ENCODE results near the gene EFNB1.

Gene EFNB1

GRCh38 chrX:68841251-68842049, 12.6 kb downstream of the EFNB1 start:
- Histone ChIP-seq H2AK5ac (ENCODE audit: low read depth, low read length) (no peak overlapping the region), H3K23ac (ENCODE audit: low read depth, low read length, poor library complexity) (no peak overlapping the region), H3K27ac (replicated peaks; ENCODE audit: low read length) (no peak overlapping the region), H2BK15ac (ENCODE audit: low read length) (no peak overlapping the region), H2BK5ac (ENCODE audit: low read length) (no peak overlapping the region), H2BK120ac (ENCODE audit: low read depth, low read length) (no peak overlapping the region), H3K4me2 (ENCODE audit: insufficient read depth, low read length, poor library complexity, severe bottlenecking) (no peak overlapping the region), H3K27me3 (ENCODE audit: control insufficient read depth in 3 of 3, insufficient read depth in 3 of 3, low read depth in 1 of 3, low read length in 3 of 3) (no peaks in the 10 kb centered on the region), H3K9me3 (replicated peaks in 1 of 2; ENCODE audit: control insufficient read depth in 2 of 2, insufficient read depth in 1 of 2, low read depth in 1 of 2, low read length in 2 of 2) (no peaks in the 10 kb centered on the region), H3K79me1 (ENCODE audit: low read depth, low read length) (peaks cover 9% of the 10 kb centered on the region), H3K18ac (ENCODE audit: low read length) (no peak overlapping the region), H2AFZ (ENCODE audit: low read length) (no peak overlapping the region), H2BK12ac (ENCODE audit: low read length) (no peak overlapping the region), H3K4ac (ENCODE audit: low read length) (no peak overlapping the region), H4K91ac (ENCODE audit: low read depth, low read length, poor library complexity) (no peak overlapping the region), H4K8ac (ENCODE audit: low read depth, low read length) (no peak overlapping the region), H3K14ac (ENCODE audit: low read length) (no peak overlapping the region), H3K4me3 (ENCODE audit: low read length in 2 of 2) (no peak overlapping the region), H3K4me1 (ENCODE audit: control insufficient read depth in 2 of 2, insufficient read depth in 1 of 2, low read depth in 1 of 2, low read length in 2 of 2) (peaks cover 13 to 14% of the 10 kb centered on the region in 2 donors), H3K36me3 (replicated peaks in 1 of 2; ENCODE audit: control insufficient read depth in 2 of 2, insufficient read depth in 2 of 2, low read length in 2 of 2) (peaks cover 42 to 76% of the 10 kb centered on the region in 2 donors), H3K9ac (ENCODE audit: low read depth, low read length, poor library complexity) (no peak overlapping the region)
- WGBS, 2 donors (ENCODE audit: extremely low coverage in 2 of 2, insufficient read length in 2 of 2, insufficient replicate concordance in 1 of 2), result no CpG with 5 or more reads among the region's 8 CpGs
- no peak for DNase-seq (ENCODE audit: low spot score)

- H2BK5ac ChIP-seq (ENCODE audit: low read length), result no peak overlapping the region
- no peak overlapping the region for H3K27ac ChIP-seq (replicated peaks; ENCODE audit: low read length)
- H2BK15ac ChIP-seq (ENCODE audit: low read length), result no peak overlapping the region
- no peak overlapping the region for H3K23ac ChIP-seq (ENCODE audit: low read depth, low read length, poor library complexity)
- H3K79me1 ChIP-seq (ENCODE audit: low read depth, low read length), result peaks cover 9% of the 10 kb centered on the region
- H2BK120ac ChIP-seq (ENCODE audit: low read depth, low read length), result no peak overlapping the region
- DNase-seq (ENCODE audit: low spot score), result no peak
- no peak overlapping the region for H2AK5ac ChIP-seq (ENCODE audit: low read depth, low read length)
- H3K18ac ChIP-seq (ENCODE audit: low read length), result no peak overlapping the region
- H4K8ac ChIP-seq (ENCODE audit: low read depth, low read length), result no peak overlapping the region
- no peak overlapping the region for H3K9ac ChIP-seq (ENCODE audit: low read depth, low read length, poor library complexity)
- peaks cover 10 to 12% of the 10 kb centered on the region in 2 donors for H3K4me1 ChIP-seq (ENCODE audit: control insufficient read depth in 2 of 2, insufficient read depth in 1 of 2, low read depth in 1 of 2, low read length in 2 of 2)
- no peaks in the 10 kb centered on the region for H3K9me3 ChIP-seq (replicated peaks in 1 of 2; ENCODE audit: control insufficient read depth in 2 of 2, insufficient read depth in 1 of 2, low read depth in 1 of 2, low read length in 2 of 2)
- no peaks in the 10 kb centered on the region for H3K27me3 ChIP-seq (ENCODE audit: control insufficient read depth in 3 of 3, insufficient read depth in 3 of 3, low read depth in 1 of 3, low read length in 3 of 3)
- no peak overlapping the region for H2AFZ ChIP-seq (ENCODE audit: low read length)
- no peak overlapping the region for H3K4me2 ChIP-seq (ENCODE audit: insufficient read depth, low read length, poor library complexity, severe bottlenecking)
- no peak overlapping the region for H2BK12ac ChIP-seq (ENCODE audit: low read length)
- H3K36me3 ChIP-seq (replicated peaks in 1 of 2; ENCODE audit: control insufficient read depth in 2 of 2, insufficient read depth in 2 of 2, low read length in 2 of 2), result peaks cover 41 to 68% of the 10 kb centered on the region in 2 donors
- no CpG with 5 or more reads among the region's 2 CpGs for WGBS, 2 donors (ENCODE audit: extremely low coverage in 2 of 2, insufficient read length in 2 of 2, insufficient replicate concordance in 1 of 2)
- H3K4me3 ChIP-seq (ENCODE audit: low read length in 2 of 2), result no peak overlapping the region
- no peak overlapping the region for H3K4ac ChIP-seq (ENCODE audit: low read length)
- H4K91ac ChIP-seq (ENCODE audit: low read depth, low read length, poor library complexity), result no peak overlapping the region
- H3K14ac ChIP-seq (ENCODE audit: low read length), result no peak overlapping the region
Observed at GRCh38 chrX:68842351-68842750, 13.5 kb downstream of the EFNB1 start.

- no peak overlapping the region for H2AK5ac ChIP-seq (ENCODE audit: low read depth, low read length)
- no peak overlapping the region for H2BK12ac ChIP-seq (ENCODE audit: low read length)
- H3K4ac ChIP-seq (ENCODE audit: low read length), result no peak overlapping the region
- WGBS, 2 donors (ENCODE audit: extremely low coverage in 2 of 2, insufficient read length in 2 of 2, insufficient replicate concordance in 1 of 2), result no CpG with 5 or more reads among the region's 12 CpGs
- no peaks in the 10 kb centered on the region for H3K27me3 ChIP-seq (ENCODE audit: control insufficient read depth in 3 of 3, insufficient read depth in 3 of 3, low read depth in 1 of 3, low read length in 3 of 3)
- H2BK120ac ChIP-seq (ENCODE audit: low read depth, low read length), result no peak overlapping the region
- no peak overlapping the region for H3K27ac ChIP-seq (replicated peaks; ENCODE audit: low read length)
- H2BK15ac ChIP-seq (ENCODE audit: low read length), result no peak overlapping the region
- no peak overlapping the region for H3K4me2 ChIP-seq (ENCODE audit: insufficient read depth, low read length, poor library complexity, severe bottlenecking)
- H4K91ac ChIP-seq (ENCODE audit: low read depth, low read length, poor library complexity), result no peak overlapping the region
- peaks cover 10 to 12% of the 10 kb centered on the region in 2 donors for H3K4me1 ChIP-seq (ENCODE audit: control insufficient read depth in 2 of 2, insufficient read depth in 1 of 2, low read depth in 1 of 2, low read length in 2 of 2)
- H3K9ac ChIP-seq (ENCODE audit: low read depth, low read length, poor library complexity), result no peak overlapping the region
- no peak overlapping the region for H4K8ac ChIP-seq (ENCODE audit: low read depth, low read length)
- no peak for DNase-seq (ENCODE audit: low spot score)
- H3K9me3 ChIP-seq (replicated peaks in 1 of 2; ENCODE audit: control insufficient read depth in 2 of 2, insufficient read depth in 1 of 2, low read depth in 1 of 2, low read length in 2 of 2), result no peaks in the 10 kb centered on the region
- H3K14ac ChIP-seq (ENCODE audit: low read length), result no peak overlapping the region
- no peak overlapping the region for H2AFZ ChIP-seq (ENCODE audit: low read length)
- H2BK5ac ChIP-seq (ENCODE audit: low read length), result no peak overlapping the region
- H3K36me3 ChIP-seq (replicated peaks in 1 of 2; ENCODE audit: control insufficient read depth in 2 of 2, insufficient read depth in 2 of 2, low read length in 2 of 2), result peaks cover 41 to 63% of the 10 kb centered on the region in 2 donors
- no peak overlapping the region for H3K23ac ChIP-seq (ENCODE audit: low read depth, low read length, poor library complexity)
- H3K4me3 ChIP-seq (ENCODE audit: low read length in 2 of 2), result no peak overlapping the region
- no peak overlapping the region for H3K18ac ChIP-seq (ENCODE audit: low read length)
- H3K79me1 ChIP-seq (ENCODE audit: low read depth, low read length), result peaks cover 7% of the 10 kb centered on the region
Observed at GRCh38 chrX:68842781-68843581, 14.2 kb downstream of the EFNB1 start.

- H2BK120ac ChIP-seq (ENCODE audit: low read depth, low read length), result no peak overlapping the region
- DNase-seq (ENCODE audit: low spot score), result no peak
Observed at GRCh38 chrX:68843992-68844391, 15.2 kb downstream of the EFNB1 start.

More at GRCh38 chrX:68843992-68844391, 15.2 kb downstream of the EFNB1 start:
- Histone ChIP-seq H2BK12ac (ENCODE audit: low read length) (no peak overlapping the region), H3K79me1 (ENCODE audit: low read depth, low read length) (peaks cover 4% of the 10 kb centered on the region), H2AK5ac (ENCODE audit: low read depth, low read length) (no peak overlapping the region), H3K9ac (ENCODE audit: low read depth, low read length, poor library complexity) (no peak overlapping the region), H4K8ac (ENCODE audit: low read depth, low read length) (no peak overlapping the region), H3K4me2 (ENCODE audit: insufficient read depth, low read length, poor library complexity, severe bottlenecking) (no peak overlapping the region), H3K23ac (ENCODE audit: low read depth, low read length, poor library complexity) (no peak overlapping the region), H2BK5ac (ENCODE audit: low read length) (no peak overlapping the region), H3K4ac (ENCODE audit: low read length) (no peak overlapping the region), H3K4me3 (ENCODE audit: low read length in 2 of 2) (no peak overlapping the region), H2BK15ac (ENCODE audit: low read length) (no peak overlapping the region), H3K9me3 (replicated peaks in 1 of 2; ENCODE audit: control insufficient read depth in 2 of 2, insufficient read depth in 1 of 2, low read depth in 1 of 2, low read length in 2 of 2) (no peaks in the 10 kb centered on the region), H3K4me1 (ENCODE audit: control insufficient read depth in 2 of 2, insufficient read depth in 1 of 2, low read depth in 1 of 2, low read length in 2 of 2) (peaks cover 12% of the 10 kb centered on the region in 2 donors), H2AFZ (ENCODE audit: low read length) (no peak overlapping the region), H4K91ac (ENCODE audit: low read depth, low read length, poor library complexity) (no peak overlapping the region), H3K27me3 (ENCODE audit: control insufficient read depth in 3 of 3, insufficient read depth in 3 of 3, low read depth in 1 of 3, low read length in 3 of 3) (peaks cover 0 to 4% (median 0%) of the 10 kb centered on the region in 3 experiments), H3K14ac (ENCODE audit: low read length) (no peak overlapping the region), H3K36me3 (replicated peaks in 1 of 2; ENCODE audit: control insufficient read depth in 2 of 2, insufficient read depth in 2 of 2, low read length in 2 of 2) (peaks cover 35 to 56% of the 10 kb centered on the region in 2 donors), H3K18ac (ENCODE audit: low read length) (no peak overlapping the region), H3K27ac (replicated peaks; ENCODE audit: low read length) (no peak overlapping the region)
- no CpG with 5 or more reads among the region's 1 CpG for WGBS, 2 donors (ENCODE audit: extremely low coverage in 2 of 2, insufficient read length in 2 of 2, insufficient replicate concordance in 1 of 2)

Measured in neuronal stem cell (in vitro differentiated cells).